ENCODE results near the gene DNAJC9.

Gene DNAJC9

GRCh38 chr10:73238990-73239566 is 8.0 kb downstream of the DNAJC9 start:
- no peak for DNase-seq

- no peak for DNase-seq
Observed at GRCh38 chr10:73234695-73235094, 12.4 kb downstream of the DNAJC9 start.

GRCh38 chr10:73233883-73234282 is 13.2 kb downstream of the DNAJC9 start:
- DNase-seq: no peak

GRCh38 chr10:73232887-73233286 is 14.2 kb downstream of the DNAJC9 start:
- DNase-seq: no peak

GRCh38 chr10:73229567-73229966 is 17.5 kb downstream of the DNAJC9 start:
- no peak for DNase-seq

- no peak for DNase-seq
Observed at GRCh38 chr10:73228247-73228646, 18.8 kb downstream of the DNAJC9 start.

GRCh38 chr10:73226663-73227062 is 20.4 kb downstream of the DNAJC9 start:
- no peak for DNase-seq

- DNase-seq: no peak
Observed at GRCh38 chr10:73225518-73225917, 21.5 kb downstream of the DNAJC9 start.

- no peak for DNase-seq
Observed at GRCh38 chr10:73220989-73221388, 26.1 kb downstream of the DNAJC9 start.

- DNase-seq: no peak
Observed at GRCh38 chr10:73219384-73219783, 27.7 kb downstream of the DNAJC9 start.

GRCh38 chr10:73218431-73219191 is 28.4 kb downstream of the DNAJC9 start:
- DNase-seq: no peak

GRCh38 chr10:73217628-73218027 is 29.4 kb downstream of the DNAJC9 start:
- no peak for DNase-seq

GRCh38 chr10:73215749-73216148 is 31.3 kb downstream of the DNAJC9 start:
- no peak for DNase-seq

GRCh38 chr10:73211106-73211811 is 35.8 kb downstream of the DNAJC9 start:
- DNase-seq: no peak

GRCh38 chr10:73210395-73211105 is 36.5 kb downstream of the DNAJC9 start:
- DNase-seq: no peak

GRCh38 chr10:73209705-73210104 is 37.4 kb downstream of the DNAJC9 start:
- DNase-seq: no peak

- no peak for DNase-seq
Observed at GRCh38 chr10:73207883-73208282, 39.2 kb downstream of the DNAJC9 start.

- no peak for DNase-seq
Observed at GRCh38 chr10:73206385-73206784, 40.7 kb downstream of the DNAJC9 start.

- DNase-seq: no peak
Observed at GRCh38 chr10:73205890-73206289, 41.2 kb downstream of the DNAJC9 start.

- DNase-seq: no peak
Observed at GRCh38 chr10:73205081-73205480, 42.0 kb downstream of the DNAJC9 start.

Measured in NCI-H748 treated with DMSO at 0.1 percent for 48 hours (cell line).